GM12891 (cell line): Measurements from ENCODE around the gene NXF1.

Experiments
- POLR2A ChIP-seq: IDR thresholded peaks from 2 replicates; pipeline ENCODE4 v1.6.1; 2011; ENCODE audit warnings: low read depth, low read length, control low read depth
- POLR2AphosphoS5 ChIP-seq: IDR thresholded peaks from 2 replicates; pipeline ENCODE4 v1.6.1; 2011; ENCODE audit warnings: low read depth, low read length, control low read depth
- POU2F2 ChIP-seq: IDR thresholded peaks from 2 replicates; pipeline ENCODE4 v1.6.1; 2011; ENCODE audit warnings: low read depth, mild to moderate bottlenecking, control low read depth, low read length, moderate library complexity
- SPI1 ChIP-seq: IDR thresholded peaks from 2 replicates; pipeline ENCODE4 v1.6.1; 2011; ENCODE audit warnings: low read depth, low read length, control low read depth
- TAF1 ChIP-seq: IDR thresholded peaks from 2 replicates; pipeline ENCODE4 v1.6.1; 2011; ENCODE audit warnings: low read depth, low read length, control low read depth

DNA sequence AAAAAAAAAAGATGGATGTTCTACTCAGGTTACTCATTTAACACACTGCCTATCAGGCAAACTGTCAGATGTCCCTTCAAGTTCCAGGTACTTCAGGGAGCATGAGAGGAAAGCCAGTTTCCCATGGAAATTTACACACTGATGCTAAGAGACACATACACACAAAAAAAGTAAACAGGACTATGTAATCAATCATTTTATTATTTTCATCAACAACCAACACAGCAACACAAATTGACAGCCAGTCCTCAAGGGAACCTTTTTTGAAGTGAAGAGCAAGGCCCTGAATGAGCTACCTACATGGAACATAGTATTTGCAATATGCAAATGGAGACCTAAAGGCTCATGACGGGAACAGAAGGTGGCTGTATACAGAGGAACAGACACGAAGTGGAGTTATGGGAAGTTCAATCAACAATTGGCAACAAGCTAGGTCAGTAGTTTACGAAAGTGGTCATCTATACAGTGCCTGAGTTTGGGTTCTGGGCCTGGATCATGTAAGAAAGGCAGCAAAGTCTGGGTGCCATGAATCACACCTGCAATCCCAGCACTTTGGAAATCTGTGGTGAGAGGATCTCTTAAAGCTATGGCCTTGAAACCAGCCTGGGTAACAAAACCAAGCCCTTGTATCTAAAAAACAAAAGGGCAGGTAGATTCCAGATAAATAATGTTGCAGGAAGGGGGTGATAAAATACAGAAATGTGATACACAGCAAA, 46.7 kb upstream of the NXF1 start:
- TF ChIP-seq POLR2AphosphoS5 (no peak; the same call in 1 of the 2 replicates), TAF1 (no peak), POLR2A (peak; percentile 13; the same call in 1 of the 2 replicates), SPI1 (no peak), POU2F2 (0 out of 2 replicates have a peak, but pooled peaks have one; percentile 55)
